GM10266 (cell line): ENCODE data around the gene ABCF2.

ENCODE experiments used
- DNase-seq: peaks from one replicate; pipeline ENCODE4 v3.0.0; 2012; ENCODE audit errors: extremely low spot score
- CTCF ChIP-seq: IDR thresholded peaks from 2 replicates; pipeline ENCODE4 v1.5.1; 2012; ENCODE audit warnings: mild to moderate bottlenecking, low read depth; ENCODE audit not compliant: control insufficient read depth, insufficient read depth; ENCODE audit errors: missing control alignments

ABCF2 gene

GRCh38 chr7:151226875-151227782, at the start of gene ABCF2:
ABCF2 (minus strand) TSS chr7:151227205; CDS start chr7:151226458, 747 bp downstream.
- no peak for TF ChIP-seq CTCF
- DNase-seq, result peak; percentile 95

- no peak for DNase-seq
- TF ChIP-seq CTCF, result no peak
Measured at GRCh38 chr7:151275813-151276577, 49.0 kb upstream of the ABCF2 start.

- no peak for DNase-seq
- TF ChIP-seq CTCF, result no peak
Measured at GRCh38 chr7:151274936-151275812, 48.2 kb upstream of the ABCF2 start.

GRCh38 chr7:151274396-151274795, 47.4 kb upstream of the ABCF2 start:
- DNase-seq, result no peak

GRCh38 chr7:151273651-151274390, 46.8 kb upstream of the ABCF2 start:
- TF ChIP-seq CTCF, result no peak

More at GRCh38 chr7:151274396-151274795, 47.4 kb upstream of the ABCF2 start:
- TF ChIP-seq CTCF, result no peak

GRCh38 chr7:151272877-151273276, 45.9 kb upstream of the ABCF2 start:
- no peak for TF ChIP-seq CTCF
- DNase-seq, result no peak

More at GRCh38 chr7:151273651-151274390, 46.8 kb upstream of the ABCF2 start:
- DNase-seq, result no peak
